ENCODE results near the gene EFNB1. TPM values are rescaled to one million over a fixed set of nuclear protein-coding genes. Genes with fewer than 3 reads are reported as not detected.
A peak's percentile ranks its signal among the peaks of the same experiment; 100 is the strongest.
"Not testable (repeated sequence)": the region's sequence is repeated elsewhere in the genome, so short reads cannot be mapped to it uniquely, and the experiment has no call there.

The EFNB1 gene
- 10 to 100 TPM; 21.9 to 47.0 (median 28.7) TPM for polyA plus RNA-seq
- long read RNA-seq, donor 1, transcript EFNB1-201 (5 exons, 3,314 nt) = major isoform, 6 of 6 reads
- long read RNA-seq, donor 1, partial matches to known transcripts = 0 of 6 reads
- long read RNA-seq, donor 1, other reads (novel, unspliced or antisense) = 0 of 6 reads
- long read RNA-seq, donor 2, partial matches to known transcripts = 0 of 3 reads
- long read RNA-seq, donor 2, other reads (novel, unspliced or antisense) = 0 of 3 reads
- long read RNA-seq, donor 3, partial matches to known transcripts = 0 of 2 reads
- long read RNA-seq, donor 3, other reads (novel, unspliced or antisense) = 0 of 2 reads
- long read RNA-seq, donor 4, partial matches to known transcripts = 0 of 1 reads
- long read RNA-seq, donor 4, other reads (novel, unspliced or antisense) = 0 of 1 reads
- long read RNA-seq, donor 5 = 0 reads
- long read RNA-seq, donor 6, partial matches to known transcripts = 0 of 3 reads
- long read RNA-seq, donor 6, other reads (novel, unspliced or antisense) = 0 of 3 reads
- long read RNA-seq, donor 7, transcript EFNB1-201 (5 exons, 3,314 nt) = major isoform, 14 of 14 reads
- long read RNA-seq, donor 7, partial matches to known transcripts = 0 of 14 reads
- long read RNA-seq, donor 7, other reads (novel, unspliced or antisense) = 0 of 14 reads
- long read RNA-seq, donor 8, transcript EFNB1-201 (5 exons, 3,314 nt) = major isoform, 5 of 5 reads
- long read RNA-seq, donor 8, partial matches to known transcripts = 0 of 5 reads
- long read RNA-seq, donor 8, other reads (novel, unspliced or antisense) = 0 of 5 reads
- long read RNA-seq, donor 9, partial matches to known transcripts = 0 of 3 reads
- long read RNA-seq, donor 9, other reads (novel, unspliced or antisense) = 0 of 3 reads
- long read RNA-seq, donor 10, transcript EFNB1-201 (5 exons, 3,314 nt) = major isoform, 15 of 22 reads
- long read RNA-seq, donor 10, partial matches to known transcripts = 7 of 22 reads
- long read RNA-seq, donor 10, other reads (novel, unspliced or antisense) = 0 of 22 reads

- FAIRE-seq = no peak
- WGBS, 3 donors = 0 to 40% (median 21%) methylated on average over 42 to 82 of the region's 82 CpGs
- Histone ChIP-seq H3K9me3 (ENCODE audit: control insufficient read depth in 2 of 2, insufficient read depth in 1 of 2, low read depth in 1 of 2, low read length in 1 of 2) (no peaks in the 10 kb centered on the region), H3K27me3 (ENCODE audit: control insufficient read depth in 3 of 3, insufficient read depth in 3 of 3, low read length in 3 of 3) (no peaks in the 10 kb centered on the region), H3K27ac (ENCODE audit: low read depth in 1 of 3, low read length in 2 of 3) (peak within 1 kb of the TSS; percentile 88 to 95 (median 94)), H3K36me3 (ENCODE audit: control insufficient read depth in 3 of 3, insufficient read depth in 2 of 3, low read depth in 1 of 3, low read length in 3 of 3) (peaks cover 0 to 6% (median 0%) of the 10 kb centered on the region in 3 donors), H3K4me3 (ENCODE audit: low read depth in 1 of 3, low read length in 3 of 3) (peak within 1 kb of the TSS; percentile 78 to 95 (median 82)), H3K4me1 (ENCODE audit: control insufficient read depth in 3 of 3, insufficient read depth in 2 of 3, low read depth in 1 of 3, low read length in 2 of 3) (peaks cover 0 to 27% (median 0%) of the 10 kb centered on the region in 3 donors)
- peak; percentile 93 to 95 for DNase-seq
Measured at GRCh38 chrX:68828740-68829581, at the start of gene EFNB1. EFNB1 (plus strand) TSS chrX:68829021; CDS start chrX:68829777, 756 bp downstream.

GRCh38 chrX:68781295-68781694 lies 47.5 kb upstream of the EFNB1 start:
- DNase-seq; FAIRE-seq; H3K4me3 ChIP-seq (ENCODE audit: low read depth in 1 of 3, low read length in 3 of 3); H3K4me1 ChIP-seq (ENCODE audit: control insufficient read depth in 3 of 3, insufficient read depth in 2 of 3, low read depth in 1 of 3, low read length in 2 of 3); H3K9me3 ChIP-seq (ENCODE audit: control insufficient read depth in 2 of 2, insufficient read depth in 1 of 2, low read depth in 1 of 2, low read length in 1 of 2); H3K27ac ChIP-seq (ENCODE audit: low read depth in 1 of 3, low read length in 2 of 3); H3K36me3 ChIP-seq (ENCODE audit: control insufficient read depth in 3 of 3, insufficient read depth in 2 of 3, low read depth in 1 of 3, low read length in 3 of 3); H3K27me3 ChIP-seq (ENCODE audit: control insufficient read depth in 3 of 3, insufficient read depth in 3 of 3, low read length in 3 of 3): not testable (repeated sequence)
- WGBS, 3 donors = 91 to 96% (median 92%) methylated on average over 4 of the region's 4 CpGs

GRCh38 chrX:68784816-68785215 lies 44.0 kb upstream of the EFNB1 start:
- DNase-seq = no peak
- no peak for FAIRE-seq
- H3K9me3 ChIP-seq (ENCODE audit: control insufficient read depth in 2 of 2, insufficient read depth in 1 of 2, low read depth in 1 of 2, low read length in 1 of 2) = peaks cover 0 to 2% of the 10 kb centered on the region in 2 donors
- no peaks in the 10 kb centered on the region for H3K36me3 ChIP-seq (ENCODE audit: control insufficient read depth in 3 of 3, insufficient read depth in 2 of 3, low read depth in 1 of 3, low read length in 3 of 3)
- no peaks in the 10 kb centered on the region for H3K27me3 ChIP-seq (ENCODE audit: control insufficient read depth in 3 of 3, insufficient read depth in 3 of 3, low read length in 3 of 3)
- 81 to 88% (median 86%) methylated on average over 10 of the region's 10 CpGs for WGBS, 3 donors
- H3K4me3 ChIP-seq (ENCODE audit: low read depth in 1 of 3, low read length in 3 of 3) = no peak overlapping the region
- no peaks in the 10 kb centered on the region for H3K4me1 ChIP-seq (ENCODE audit: control insufficient read depth in 3 of 3, insufficient read depth in 2 of 3, low read depth in 1 of 3, low read length in 2 of 3)
- no peak overlapping the region for H3K27ac ChIP-seq (ENCODE audit: low read depth in 1 of 3, low read length in 2 of 3)

- not testable (repeated sequence) for DNase-seq; FAIRE-seq; H3K4me3 ChIP-seq (ENCODE audit: low read depth in 1 of 3, low read length in 3 of 3); H3K4me1 ChIP-seq (ENCODE audit: control insufficient read depth in 3 of 3, insufficient read depth in 2 of 3, low read depth in 1 of 3, low read length in 2 of 3); H3K27me3 ChIP-seq (ENCODE audit: control insufficient read depth in 3 of 3, insufficient read depth in 3 of 3, low read length in 3 of 3); H3K36me3 ChIP-seq (ENCODE audit: control insufficient read depth in 3 of 3, insufficient read depth in 2 of 3, low read depth in 1 of 3, low read length in 3 of 3); H3K27ac ChIP-seq (ENCODE audit: low read depth in 1 of 3, low read length in 2 of 3); H3K9me3 ChIP-seq (ENCODE audit: control insufficient read depth in 2 of 2, insufficient read depth in 1 of 2, low read depth in 1 of 2, low read length in 1 of 2)
- 70 to 80% (median 72%) methylated on average over 3 to 4 of the region's 4 CpGs for WGBS, 3 donors
Measured at GRCh38 chrX:68786581-68786980, 42.2 kb upstream of the EFNB1 start.

GRCh38 chrX:68789966-68790365 lies 38.9 kb upstream of the EFNB1 start:
- FAIRE-seq (no peak), DNase-seq (no peak)
- no peaks in the 10 kb centered on the region for H3K36me3 ChIP-seq (ENCODE audit: control insufficient read depth in 3 of 3, insufficient read depth in 2 of 3, low read depth in 1 of 3, low read length in 3 of 3)
- H3K9me3 ChIP-seq (ENCODE audit: control insufficient read depth in 2 of 2, insufficient read depth in 1 of 2, low read depth in 1 of 2, low read length in 1 of 2) = no peaks in the 10 kb centered on the region
- no peak overlapping the region for H3K4me3 ChIP-seq (ENCODE audit: low read depth in 1 of 3, low read length in 3 of 3)
- no peaks in the 10 kb centered on the region for H3K4me1 ChIP-seq (ENCODE audit: control insufficient read depth in 3 of 3, insufficient read depth in 2 of 3, low read depth in 1 of 3, low read length in 2 of 3)
- H3K27ac ChIP-seq (ENCODE audit: low read depth in 1 of 3, low read length in 2 of 3) = no peak overlapping the region
- WGBS, 3 donors = 66 to 74% (median 71%) methylated on average over 3 of the region's 3 CpGs
- H3K27me3 ChIP-seq (ENCODE audit: control insufficient read depth in 3 of 3, insufficient read depth in 3 of 3, low read length in 3 of 3) = no peaks in the 10 kb centered on the region

- WGBS, 3 donors = 65 to 89% (median 76%) methylated on average over 1 of the region's 1 CpG
- Histone ChIP-seq H3K4me3 (ENCODE audit: low read depth in 1 of 3, low read length in 3 of 3) (no peak overlapping the region), H3K9me3 (ENCODE audit: control insufficient read depth in 2 of 2, insufficient read depth in 1 of 2, low read depth in 1 of 2, low read length in 1 of 2) (no peaks in the 10 kb centered on the region), H3K27ac (ENCODE audit: low read depth in 1 of 3, low read length in 2 of 3) (no peak overlapping the region), H3K4me1 (ENCODE audit: control insufficient read depth in 3 of 3, insufficient read depth in 2 of 3, low read depth in 1 of 3, low read length in 2 of 3) (no peaks in the 10 kb centered on the region), H3K27me3 (ENCODE audit: control insufficient read depth in 3 of 3, insufficient read depth in 3 of 3, low read length in 3 of 3) (no peaks in the 10 kb centered on the region), H3K36me3 (ENCODE audit: control insufficient read depth in 3 of 3, insufficient read depth in 2 of 3, low read depth in 1 of 3, low read length in 3 of 3) (no peaks in the 10 kb centered on the region)
- DNase-seq (no peak), FAIRE-seq (no peak)
Measured at GRCh38 chrX:68792083-68792482, 36.7 kb upstream of the EFNB1 start.

GRCh38 chrX:68794461-68794860 lies 34.4 kb upstream of the EFNB1 start:
- 25 to 67% (median 55%) methylated on average over 4 of the region's 4 CpGs for WGBS, 3 donors
- FAIRE-seq = no peak

More at GRCh38 chrX:68794461-68794860, 34.4 kb upstream of the EFNB1 start:
- H3K4me3 ChIP-seq (ENCODE audit: low read depth in 1 of 3, low read length in 3 of 3) = no peak overlapping the region
- DNase-seq = peak; percentile 2 to 51
- no peaks in the 10 kb centered on the region for H3K36me3 ChIP-seq (ENCODE audit: control insufficient read depth in 3 of 3, insufficient read depth in 2 of 3, low read depth in 1 of 3, low read length in 3 of 3)
- no peak overlapping the region for H3K27ac ChIP-seq (ENCODE audit: low read depth in 1 of 3, low read length in 2 of 3)
- no peaks in the 10 kb centered on the region for H3K4me1 ChIP-seq (ENCODE audit: control insufficient read depth in 3 of 3, insufficient read depth in 2 of 3, low read depth in 1 of 3, low read length in 2 of 3)
- no peaks in the 10 kb centered on the region for H3K27me3 ChIP-seq (ENCODE audit: control insufficient read depth in 3 of 3, insufficient read depth in 3 of 3, low read length in 3 of 3)
- H3K9me3 ChIP-seq (ENCODE audit: control insufficient read depth in 2 of 2, insufficient read depth in 1 of 2, low read depth in 1 of 2, low read length in 1 of 2) = peaks cover 0 to 3% of the 10 kb centered on the region in 2 donors
